ENCODE measurements around the gene PPFIBP1.

DNA sequence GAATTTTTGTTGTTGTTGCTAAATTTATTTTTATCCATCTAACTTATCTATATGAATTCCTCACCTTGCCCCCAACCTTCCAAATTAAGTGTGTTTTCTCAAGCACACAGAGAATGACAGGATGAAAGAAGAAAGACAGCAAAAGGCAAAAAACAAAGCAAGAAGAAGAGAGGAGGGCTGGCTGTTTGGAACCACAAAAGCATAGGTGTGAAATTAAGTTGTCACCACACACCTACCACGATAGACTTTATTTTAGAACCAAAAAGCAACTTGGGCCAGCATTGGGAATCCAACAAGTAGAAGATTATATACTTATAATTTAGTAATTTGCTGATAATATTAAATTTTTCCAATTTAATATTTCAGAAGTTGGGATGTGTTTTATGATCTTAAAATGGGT lies 113.5 kb downstream of the PPFIBP1 start:
- TF ChIP-seq, protein P1, sequence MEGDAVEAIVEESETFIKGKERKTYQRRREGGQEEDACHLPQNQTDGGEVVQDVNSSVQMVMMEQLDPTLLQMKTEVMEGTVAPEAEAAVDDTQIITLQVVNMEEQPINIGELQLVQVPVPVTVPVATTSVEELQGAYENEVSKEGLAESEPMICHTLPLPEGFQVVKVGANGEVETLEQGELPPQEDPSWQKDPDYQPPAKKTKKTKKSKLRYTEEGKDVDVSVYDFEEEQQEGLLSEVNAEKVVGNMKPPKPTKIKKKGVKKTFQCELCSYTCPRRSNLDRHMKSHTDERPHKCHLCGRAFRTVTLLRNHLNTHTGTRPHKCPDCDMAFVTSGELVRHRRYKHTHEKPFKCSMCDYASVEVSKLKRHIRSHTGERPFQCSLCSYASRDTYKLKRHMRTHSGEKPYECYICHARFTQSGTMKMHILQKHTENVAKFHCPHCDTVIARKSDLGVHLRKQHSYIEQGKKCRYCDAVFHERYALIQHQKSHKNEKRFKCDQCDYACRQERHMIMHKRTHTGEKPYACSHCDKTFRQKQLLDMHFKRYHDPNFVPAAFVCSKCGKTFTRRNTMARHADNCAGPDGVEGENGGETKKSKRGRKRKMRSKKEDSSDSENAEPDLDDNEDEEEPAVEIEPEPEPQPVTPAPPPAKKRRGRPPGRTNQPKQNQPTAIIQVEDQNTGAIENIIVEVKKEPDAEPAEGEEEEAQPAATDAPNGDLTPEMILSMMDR (IDR thresholded peaks at IDR 0.05; ENCODE audit: insufficient read depth, low read length): no peak
- TF ChIP-seq SPI1 (IDR thresholded peaks at IDR 0.05; ENCODE audit: borderline replicate concordance, low read depth) (no peak), GABPA (IDR thresholded peaks at IDR 0.05; ENCODE audit: low read depth) (no peak)
- TF ChIP-seq, protein P2, sequence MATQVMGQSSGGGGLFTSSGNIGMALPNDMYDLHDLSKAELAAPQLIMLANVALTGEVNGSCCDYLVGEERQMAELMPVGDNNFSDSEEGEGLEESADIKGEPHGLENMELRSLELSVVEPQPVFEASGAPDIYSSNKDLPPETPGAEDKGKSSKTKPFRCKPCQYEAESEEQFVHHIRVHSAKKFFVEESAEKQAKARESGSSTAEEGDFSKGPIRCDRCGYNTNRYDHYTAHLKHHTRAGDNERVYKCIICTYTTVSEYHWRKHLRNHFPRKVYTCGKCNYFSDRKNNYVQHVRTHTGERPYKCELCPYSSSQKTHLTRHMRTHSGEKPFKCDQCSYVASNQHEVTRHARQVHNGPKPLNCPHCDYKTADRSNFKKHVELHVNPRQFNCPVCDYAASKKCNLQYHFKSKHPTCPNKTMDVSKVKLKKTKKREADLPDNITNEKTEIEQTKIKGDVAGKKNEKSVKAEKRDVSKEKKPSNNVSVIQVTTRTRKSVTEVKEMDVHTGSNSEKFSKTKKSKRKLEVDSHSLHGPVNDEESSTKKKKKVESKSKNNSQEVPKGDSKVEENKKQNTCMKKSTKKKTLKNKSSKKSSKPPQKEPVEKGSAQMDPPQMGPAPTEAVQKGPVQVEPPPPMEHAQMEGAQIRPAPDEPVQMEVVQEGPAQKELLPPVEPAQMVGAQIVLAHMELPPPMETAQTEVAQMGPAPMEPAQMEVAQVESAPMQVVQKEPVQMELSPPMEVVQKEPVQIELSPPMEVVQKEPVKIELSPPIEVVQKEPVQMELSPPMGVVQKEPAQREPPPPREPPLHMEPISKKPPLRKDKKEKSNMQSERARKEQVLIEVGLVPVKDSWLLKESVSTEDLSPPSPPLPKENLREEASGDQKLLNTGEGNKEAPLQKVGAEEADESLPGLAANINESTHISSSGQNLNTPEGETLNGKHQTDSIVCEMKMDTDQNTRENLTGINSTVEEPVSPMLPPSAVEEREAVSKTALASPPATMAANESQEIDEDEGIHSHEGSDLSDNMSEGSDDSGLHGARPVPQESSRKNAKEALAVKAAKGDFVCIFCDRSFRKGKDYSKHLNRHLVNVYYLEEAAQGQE (IDR thresholded peaks at IDR 0.05; ENCODE audit: insufficient replicate concordance, low read depth): no peak
